Measurements from ENCODE around the gene THOC6.

THOC6 gene

DNA sequence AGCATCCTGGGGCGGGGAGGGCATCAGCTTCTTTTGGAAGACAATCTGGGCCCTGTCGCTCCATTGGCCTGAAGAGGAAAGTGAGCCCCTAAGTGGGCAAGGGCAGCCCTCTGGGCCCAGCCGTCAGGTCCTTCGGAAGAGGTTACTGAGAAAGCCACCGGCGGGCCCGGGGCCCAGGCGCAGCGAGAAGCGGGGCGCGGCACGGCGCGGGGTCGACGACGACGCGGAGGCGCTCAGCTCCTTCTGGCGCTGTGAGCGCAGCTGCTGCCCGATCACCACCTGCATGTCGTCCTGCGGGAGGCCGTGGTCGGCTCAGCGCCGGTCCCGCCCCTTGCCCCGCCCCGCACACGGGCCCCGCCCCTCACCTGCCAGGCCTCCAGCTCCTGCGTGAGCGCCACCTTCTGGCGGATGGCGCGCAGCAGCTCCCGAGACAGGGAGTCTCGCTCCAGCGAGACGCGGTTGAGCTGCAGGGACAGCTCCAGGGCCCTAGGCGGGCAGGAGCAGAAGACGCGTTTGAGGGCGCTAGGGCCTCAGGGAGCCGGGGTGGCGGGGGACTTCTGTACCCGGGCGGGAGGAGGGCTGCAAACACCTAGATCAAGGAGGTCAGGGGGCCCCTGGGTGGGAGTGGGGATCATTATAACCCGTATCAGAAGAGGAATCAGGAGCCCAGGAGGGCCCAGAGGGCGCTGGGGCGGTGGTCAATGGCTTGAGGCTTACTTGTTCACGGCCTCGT is 4.3 kb downstream of the THOC6 start (continued):
- TF ChIP-seq, protein P1, sequence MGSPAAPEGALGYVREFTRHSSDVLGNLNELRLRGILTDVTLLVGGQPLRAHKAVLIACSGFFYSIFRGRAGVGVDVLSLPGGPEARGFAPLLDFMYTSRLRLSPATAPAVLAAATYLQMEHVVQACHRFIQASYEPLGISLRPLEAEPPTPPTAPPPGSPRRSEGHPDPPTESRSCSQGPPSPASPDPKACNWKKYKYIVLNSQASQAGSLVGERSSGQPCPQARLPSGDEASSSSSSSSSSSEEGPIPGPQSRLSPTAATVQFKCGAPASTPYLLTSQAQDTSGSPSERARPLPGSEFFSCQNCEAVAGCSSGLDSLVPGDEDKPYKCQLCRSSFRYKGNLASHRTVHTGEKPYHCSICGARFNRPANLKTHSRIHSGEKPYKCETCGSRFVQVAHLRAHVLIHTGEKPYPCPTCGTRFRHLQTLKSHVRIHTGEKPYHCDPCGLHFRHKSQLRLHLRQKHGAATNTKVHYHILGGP (tag by site-specific recombination; IDR thresholded peaks at IDR 0.05), result no peak
- TF ChIP-seq ZNF221 (tag by site-specific recombination; IDR thresholded peaks at IDR 0.05; ENCODE audit: borderline replicate concordance) (no peak), ZEB2 (tag by site-specific recombination; IDR thresholded peaks at IDR 0.05) (no peak), ZNF501 (tag by site-specific recombination; IDR thresholded peaks at IDR 0.05) (no peak), ZNF169 (tag by site-specific recombination; IDR thresholded peaks at IDR 0.05) (no peak), ZNF23 (tag by site-specific recombination; IDR thresholded peaks at IDR 0.05; ENCODE audit: borderline replicate concordance) (no peak), ZNF112 (tag by site-specific recombination; IDR thresholded peaks at IDR 0.05) (no peak), KLF9 (tag by site-specific recombination; IDR thresholded peaks at IDR 0.05; ENCODE audit: low read depth) (peak; percentile 97), KLF8 (tag by site-specific recombination; IDR thresholded peaks at IDR 0.05) (peak; percentile 66; the same call in 1 of the 2 replicates), ZNF16 (tag by site-specific recombination; IDR thresholded peaks at IDR 0.05; ENCODE audit: low read depth) (no peak), ZNF140 (tag by site-specific recombination; IDR thresholded peaks at IDR 0.05) (no peak), SP2 (tag by site-specific recombination; IDR thresholded peaks at IDR 0.05) (peak; percentile 80), ZNF175 (tag by site-specific recombination; IDR thresholded peaks at IDR 0.05) (no peak), ZNF311 (tag by site-specific recombination; IDR thresholded peaks at IDR 0.05; ENCODE audit: borderline replicate concordance) (no peak), KLF7 (tag by site-specific recombination; IDR thresholded peaks at IDR 0.05; ENCODE audit: borderline replicate concordance) (no peak), ZNF433 (tag by site-specific recombination; IDR thresholded peaks at IDR 0.05; ENCODE audit: low read depth) (no peak), ZNF843 (tag by site-specific recombination; IDR thresholded peaks at IDR 0.05) (no peak), SCRT2 (tag by site-specific recombination; IDR thresholded peaks at IDR 0.05) (peak; percentile 72), ZBTB49 (tag by site-specific recombination; IDR thresholded peaks at IDR 0.05; ENCODE audit: low read depth) (no peak), ZNF302 (tag by site-specific recombination; IDR thresholded peaks at IDR 0.05; ENCODE audit: low read depth) (no peak), SETDB1 (IDR thresholded peaks at IDR 0.05; ENCODE audit: insufficient read length, low read length) (no peak), ZNF350 (tag by site-specific recombination; IDR thresholded peaks at IDR 0.05) (no peak), REPIN1 (tag by site-specific recombination; IDR thresholded peaks at IDR 0.05; ENCODE audit: low read depth) (no peak), ZNF362 (tag by site-specific recombination; IDR thresholded peaks at IDR 0.05) (no peak)
- TF ChIP-seq, protein P2, sequence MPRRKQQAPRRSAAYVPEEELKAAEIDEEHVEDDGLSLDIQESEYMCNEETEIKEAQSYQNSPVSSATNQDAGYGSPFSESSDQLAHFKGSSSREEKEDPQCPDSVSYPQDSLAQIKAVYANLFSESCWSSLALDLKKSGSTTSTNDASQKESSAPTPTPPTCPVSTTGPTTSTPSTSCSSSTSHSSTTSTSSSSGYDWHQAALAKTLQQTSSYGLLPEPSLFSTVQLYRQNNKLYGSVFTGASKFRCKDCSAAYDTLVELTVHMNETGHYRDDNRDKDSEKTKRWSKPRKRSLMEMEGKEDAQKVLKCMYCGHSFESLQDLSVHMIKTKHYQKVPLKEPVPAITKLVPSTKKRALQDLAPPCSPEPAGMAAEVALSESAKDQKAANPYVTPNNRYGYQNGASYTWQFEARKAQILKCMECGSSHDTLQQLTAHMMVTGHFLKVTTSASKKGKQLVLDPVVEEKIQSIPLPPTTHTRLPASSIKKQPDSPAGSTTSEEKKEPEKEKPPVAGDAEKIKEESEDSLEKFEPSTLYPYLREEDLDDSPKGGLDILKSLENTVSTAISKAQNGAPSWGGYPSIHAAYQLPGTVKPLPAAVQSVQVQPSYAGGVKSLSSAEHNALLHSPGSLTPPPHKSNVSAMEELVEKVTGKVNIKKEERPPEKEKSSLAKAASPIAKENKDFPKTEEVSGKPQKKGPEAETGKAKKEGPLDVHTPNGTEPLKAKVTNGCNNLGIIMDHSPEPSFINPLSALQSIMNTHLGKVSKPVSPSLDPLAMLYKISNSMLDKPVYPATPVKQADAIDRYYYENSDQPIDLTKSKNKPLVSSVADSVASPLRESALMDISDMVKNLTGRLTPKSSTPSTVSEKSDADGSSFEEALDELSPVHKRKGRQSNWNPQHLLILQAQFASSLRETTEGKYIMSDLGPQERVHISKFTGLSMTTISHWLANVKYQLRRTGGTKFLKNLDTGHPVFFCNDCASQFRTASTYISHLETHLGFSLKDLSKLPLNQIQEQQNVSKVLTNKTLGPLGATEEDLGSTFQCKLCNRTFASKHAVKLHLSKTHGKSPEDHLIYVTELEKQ (tag by site-specific recombination; IDR thresholded peaks at IDR 0.05; ENCODE audit: borderline replicate concordance), result no peak
- TF ChIP-seq, protein P3, sequence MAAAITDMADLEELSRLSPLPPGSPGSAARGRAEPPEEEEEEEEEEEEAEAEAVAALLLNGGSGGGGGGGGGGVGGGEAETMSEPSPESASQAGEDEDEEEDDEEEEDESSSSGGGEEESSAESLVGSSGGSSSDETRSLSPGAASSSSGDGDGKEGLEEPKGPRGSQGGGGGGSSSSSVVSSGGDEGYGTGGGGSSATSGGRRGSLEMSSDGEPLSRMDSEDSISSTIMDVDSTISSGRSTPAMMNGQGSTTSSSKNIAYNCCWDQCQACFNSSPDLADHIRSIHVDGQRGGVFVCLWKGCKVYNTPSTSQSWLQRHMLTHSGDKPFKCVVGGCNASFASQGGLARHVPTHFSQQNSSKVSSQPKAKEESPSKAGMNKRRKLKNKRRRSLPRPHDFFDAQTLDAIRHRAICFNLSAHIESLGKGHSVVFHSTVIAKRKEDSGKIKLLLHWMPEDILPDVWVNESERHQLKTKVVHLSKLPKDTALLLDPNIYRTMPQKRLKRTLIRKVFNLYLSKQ (tag by site-specific recombination; IDR thresholded peaks at IDR 0.05; ENCODE audit: borderline replicate concordance), result no peak
- TF ChIP-seq, protein P4, sequence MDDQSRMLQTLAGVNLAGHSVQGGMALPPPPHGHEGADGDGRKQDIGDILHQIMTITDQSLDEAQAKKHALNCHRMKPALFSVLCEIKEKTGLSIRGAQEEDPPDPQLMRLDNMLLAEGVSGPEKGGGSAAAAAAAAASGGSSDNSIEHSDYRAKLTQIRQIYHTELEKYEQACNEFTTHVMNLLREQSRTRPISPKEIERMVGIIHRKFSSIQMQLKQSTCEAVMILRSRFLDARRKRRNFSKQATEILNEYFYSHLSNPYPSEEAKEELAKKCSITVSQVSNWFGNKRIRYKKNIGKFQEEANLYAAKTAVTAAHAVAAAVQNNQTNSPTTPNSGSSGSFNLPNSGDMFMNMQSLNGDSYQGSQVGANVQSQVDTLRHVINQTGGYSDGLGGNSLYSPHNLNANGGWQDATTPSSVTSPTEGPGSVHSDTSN (CRISPR knock-in tag; IDR thresholded peaks at IDR 0.05), result no peak; the same call in none of the 2 replicates

All from HEK293 (cell line).